Neuronal stem cell (in vitro differentiated cells): ENCODE results near the gene RHOH.
A peak's percentile ranks its signal among the peaks of the same experiment; 100 is the strongest.

Source experiments
- DNase-seq: peaks from one replicate; pipeline ENCODE4 v3.0.0-alpha.2; 2013; ENCODE audit warnings: low spot score
- H2AFZ ChIP-seq: one replicate; pipeline ENCODE4 v1.6.1; 2013; ENCODE audit warnings: mild to moderate bottlenecking, low read length, inconsistent platforms
- H2AK5ac ChIP-seq: 2 replicates; pipeline ENCODE4 v1.6.1; 2013; ENCODE audit warnings: low read depth, mild to moderate bottlenecking, inconsistent platforms, low read length, moderate library complexity, mixed read lengths
- H2BK120ac ChIP-seq: 2 replicates; pipeline ENCODE4 v1.6.1; 2013; ENCODE audit warnings: low read depth, mild to moderate bottlenecking, inconsistent platforms, low read length, moderate library complexity, mixed read lengths
- H2BK12ac ChIP-seq: one replicate; pipeline ENCODE4 v1.6.1; 2013; ENCODE audit warnings: low read length, inconsistent platforms
- H2BK15ac ChIP-seq: 2 replicates; pipeline ENCODE4 v1.6.1; 2013; ENCODE audit warnings: mild to moderate bottlenecking, low read length, inconsistent platforms, mixed read lengths
- H2BK5ac ChIP-seq: one replicate; pipeline ENCODE4 v1.6.1; 2013; ENCODE audit warnings: inconsistent platforms, mild to moderate bottlenecking, low read length, moderate library complexity
- H3K14ac ChIP-seq: one replicate; pipeline ENCODE4 v1.6.1; 2013; ENCODE audit warnings: low read length, inconsistent platforms
- H3K18ac ChIP-seq: 2 replicates; pipeline ENCODE4 v1.6.1; 2013; ENCODE audit warnings: low read length, inconsistent platforms
- H3K23ac ChIP-seq: 2 replicates; pipeline ENCODE4 v1.6.1; 2013; ENCODE audit warnings: low read depth, mild to moderate bottlenecking, mixed read lengths, low read length, inconsistent platforms; ENCODE audit not compliant: poor library complexity
- H3K27ac ChIP-seq: replicated peaks from 3 replicates; pipeline ENCODE4 v1.5.1; 2013; ENCODE audit warnings: low read length, inconsistent platforms
- H3K27me3 ChIP-seq, 3 experiments: 2 replicates each; pipeline ENCODE4 v1.6.1; 2013; ENCODE audit warnings: low read length in 3 of 3, mild to moderate bottlenecking in 2 of 3, inconsistent platforms in 1 of 3, low read depth in 1 of 3, mixed read lengths in 1 of 3, moderate library complexity in 1 of 3; ENCODE audit not compliant: control insufficient read depth in 3 of 3, insufficient read depth in 3 of 3
- H3K36me3 ChIP-seq, 2 donors: replicated peaks in 1 of 2; 2 replicates each; pipeline ENCODE4 v1.6.1; 2013; ENCODE audit warnings: low read length in 2 of 2; ENCODE audit not compliant: control insufficient read depth in 2 of 2, insufficient read depth in 2 of 2
- H3K4ac ChIP-seq: 2 replicates; pipeline ENCODE4 v1.6.1; 2013; ENCODE audit warnings: inconsistent platforms, mild to moderate bottlenecking, low read length, moderate library complexity
- H3K4me1 ChIP-seq, 2 donors: 1 replicate in 1 of 2; 2 replicates in 1 of 2; pipeline ENCODE4 v1.6.1; 2013; ENCODE audit warnings: low read length in 2 of 2, low read depth in 1 of 2; ENCODE audit not compliant: control insufficient read depth in 2 of 2, insufficient read depth in 1 of 2
- H3K4me2 ChIP-seq: one replicate; pipeline ENCODE4 v1.6.1; 2013; ENCODE audit warnings: mild to moderate bottlenecking, low read length, inconsistent platforms; ENCODE audit not compliant: insufficient read depth, poor library complexity, severe bottlenecking
- H3K4me3 ChIP-seq, 2 donors: 2 replicates each; pipeline ENCODE4 v1.5.1; 2013; ENCODE audit warnings: low read length in 2 of 2, mild to moderate bottlenecking in 2 of 2, inconsistent platforms in 1 of 2, moderate library complexity in 1 of 2
- H3K79me1 ChIP-seq: one replicate; pipeline ENCODE4 v1.6.1; 2013; ENCODE audit warnings: low read depth, mild to moderate bottlenecking, inconsistent platforms, low read length, moderate library complexity
- H3K9ac ChIP-seq: one replicate; pipeline ENCODE4 v1.6.1; 2013; ENCODE audit warnings: mild to moderate bottlenecking, low read depth, low read length, inconsistent platforms; ENCODE audit not compliant: poor library complexity
- H3K9me3 ChIP-seq, 2 donors: replicated peaks in 1 of 2; 2 replicates each; pipeline versions ENCODE3 to v1.6.1; 2013; ENCODE audit warnings: low read length in 2 of 2, mild to moderate bottlenecking in 2 of 2, inconsistent platforms in 1 of 2, low read depth in 1 of 2, mixed read lengths in 1 of 2, moderate library complexity in 1 of 2; ENCODE audit not compliant: control insufficient read depth in 2 of 2, insufficient read depth in 1 of 2
- H4K8ac ChIP-seq: one replicate; pipeline ENCODE4 v1.6.1; 2013; ENCODE audit warnings: low read depth, mild to moderate bottlenecking, inconsistent platforms, low read length, moderate library complexity
- H4K91ac ChIP-seq: one replicate; pipeline ENCODE4 v1.6.1; 2013; ENCODE audit warnings: low read length, low read depth, mild to moderate bottlenecking, inconsistent platforms; ENCODE audit not compliant: poor library complexity
- WGBS, 2 donors: extraction: QIAGEN DNeasy Blood & Tissue Kit; methylation state at CpG; one replicate each; pipeline ENCODE4 v1.1.7; 2013; ENCODE audit warnings: missing lambda C conversion rate in 2 of 2, mixed read lengths in 1 of 2; ENCODE audit not compliant: insufficient read length in 2 of 2, insufficient replicate concordance in 1 of 2; ENCODE audit errors: extremely low coverage in 2 of 2; 5-methylcytosine and 5-hydroxymethylcytosine counted together

RHOH gene

DNA sequence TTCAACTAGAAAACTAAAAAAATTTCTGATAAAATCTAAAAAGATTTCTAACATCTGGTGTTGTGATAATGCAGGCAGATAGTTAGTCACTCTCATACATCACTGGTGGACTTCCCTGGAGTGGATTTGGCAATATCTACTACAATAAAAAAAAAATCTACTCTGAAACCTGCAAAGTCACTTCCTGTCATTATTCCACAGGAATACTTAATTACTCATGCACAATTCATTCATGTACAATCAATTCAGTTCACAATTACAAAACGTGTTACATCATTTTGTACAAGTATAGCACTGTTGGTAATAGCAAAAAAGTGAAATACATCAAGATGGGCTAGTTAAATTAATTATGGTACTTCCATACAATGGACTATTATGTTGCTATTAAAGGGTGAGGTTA is 16.5 kb upstream of the RHOH start:
- Histone ChIP-seq H3K18ac (no peak overlapping the region), H3K23ac (no peak overlapping the region), H3K4ac (no peak overlapping the region), H3K4me1 (peaks cover 3 to 4% of the 10 kb centered on the region in 2 donors), H4K91ac (no peak overlapping the region), H2BK120ac (no peak overlapping the region), H4K8ac (no peak overlapping the region), H3K4me3 (no peak overlapping the region), H2BK5ac (no peak overlapping the region), H3K14ac (no peak overlapping the region), H3K27me3 (no peaks in the 10 kb centered on the region), H3K79me1 (no peaks in the 10 kb centered on the region), H3K36me3 (no peaks in the 10 kb centered on the region), H3K27ac (no peak overlapping the region), H3K9ac (no peak overlapping the region), H3K4me2 (no peak overlapping the region), H3K9me3 (peaks cover 0 to 2% of the 10 kb centered on the region in 2 donors), H2BK15ac (no peak overlapping the region), H2AFZ (no peak overlapping the region), H2AK5ac (no peak overlapping the region), H2BK12ac (no peak overlapping the region)
- WGBS, 2 donors, result no CpG with 5 or more reads among the region's 1 CpG
- DNase-seq, result no peak

- H2BK5ac ChIP-seq, result no peak overlapping the region
- peaks cover 2 to 4% of the 10 kb centered on the region in 2 donors for H3K4me1 ChIP-seq
- H3K79me1 ChIP-seq, result no peaks in the 10 kb centered on the region
- no peak overlapping the region for H3K4ac ChIP-seq
- H3K9ac ChIP-seq, result no peak overlapping the region
- H3K36me3 ChIP-seq, result no peaks in the 10 kb centered on the region
- H3K14ac ChIP-seq, result no peak overlapping the region
- H2AK5ac ChIP-seq, result no peak overlapping the region
- H3K27ac ChIP-seq, result no peak overlapping the region
- H2BK120ac ChIP-seq, result no peak overlapping the region
- H3K4me3 ChIP-seq, result no peak overlapping the region
- H3K4me2 ChIP-seq, result no peak overlapping the region
- no peak overlapping the region for H2BK15ac ChIP-seq
- no peak overlapping the region for H2AFZ ChIP-seq
- peaks cover 0 to 2% of the 10 kb centered on the region in 2 donors for H3K9me3 ChIP-seq
- no peak for DNase-seq
- no peaks in the 10 kb centered on the region for H3K27me3 ChIP-seq
- H3K23ac ChIP-seq, result no peak overlapping the region
- no peak overlapping the region for H4K8ac ChIP-seq
- no peak overlapping the region for H2BK12ac ChIP-seq
- H3K18ac ChIP-seq, result no peak overlapping the region
- no peak overlapping the region for H4K91ac ChIP-seq
- WGBS, 2 donors, result no CpG with 5 or more reads among the region's 4 CpGs
Observed at GRCh38 chr4:40182001-40182400, 14.8 kb upstream of the RHOH start.

GRCh38 chr4:40182954-40183353 is 13.9 kb upstream of the RHOH start:
- H2BK12ac ChIP-seq, result no peak overlapping the region
- WGBS, 2 donors, result no CpG with 5 or more reads among the region's 3 CpGs

DNA sequence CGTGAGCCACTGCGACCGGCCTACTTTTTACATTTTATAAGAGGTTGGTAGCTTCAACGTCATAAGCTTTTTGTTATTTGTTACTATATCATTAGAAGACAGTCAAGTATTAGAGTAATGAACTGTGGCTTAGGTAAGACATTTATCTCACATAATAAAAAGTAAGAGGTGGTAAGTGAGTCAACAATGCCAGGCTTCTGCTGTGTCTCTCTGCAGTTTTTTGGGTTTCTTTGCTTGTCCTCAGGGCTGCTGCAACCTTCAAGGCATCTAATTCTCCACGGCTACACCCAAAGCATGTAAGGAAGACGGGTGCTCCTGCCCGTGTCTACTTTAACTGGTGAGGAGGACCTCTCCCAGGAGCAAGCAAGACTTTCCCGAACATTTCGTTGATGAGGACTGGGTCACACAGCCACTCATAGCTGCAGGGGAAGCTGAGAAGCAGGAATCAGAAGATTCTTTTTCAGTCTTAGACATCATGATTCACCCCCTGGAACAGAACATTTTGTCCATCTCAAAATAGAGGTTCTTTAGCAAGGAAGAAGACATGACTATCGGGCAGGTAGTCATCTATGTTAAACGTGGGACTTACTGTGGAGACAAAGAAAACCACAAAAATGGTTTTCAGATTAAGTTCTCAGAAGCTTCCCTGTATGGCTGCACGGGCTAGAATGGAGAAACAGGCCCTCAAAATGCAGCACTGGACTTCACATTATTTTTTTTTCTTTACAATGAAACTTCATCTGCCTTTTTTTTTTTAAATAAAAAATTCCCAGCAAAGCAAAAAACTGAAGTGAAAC is 13.0 kb upstream of the RHOH start:
- Histone ChIP-seq H3K4me2 (no peak overlapping the region), H3K4me1 (peaks cover 2 to 4% of the 10 kb centered on the region in 2 donors), H4K91ac (no peak overlapping the region), H3K9me3 (peaks cover 0 to 2% of the 10 kb centered on the region in 2 donors), H2BK15ac (no peak overlapping the region), H2BK120ac (no peak overlapping the region), H3K4ac (no peak overlapping the region), H3K23ac (no peak overlapping the region), H2BK12ac (no peak overlapping the region), H2AFZ (peak overlapping the region; percentile 48), H3K79me1 (no peaks in the 10 kb centered on the region), H3K27me3 (no peaks in the 10 kb centered on the region), H3K4me3 (no peak overlapping the region), H3K9ac (no peak overlapping the region), H2AK5ac (no peak overlapping the region), H3K14ac (no peak overlapping the region), H4K8ac (no peak overlapping the region), H3K27ac (no peak overlapping the region), H2BK5ac (no peak overlapping the region), H3K36me3 (no peaks in the 10 kb centered on the region), H3K18ac (no peak overlapping the region)
- DNase-seq, result no peak
- no CpG with 5 or more reads among the region's 12 CpGs for WGBS, 2 donors

More at GRCh38 chr4:40182954-40183353, 13.9 kb upstream of the RHOH start:
- peaks cover 0 to 2% of the 10 kb centered on the region in 2 donors for H3K9me3 ChIP-seq
- peaks cover 2 to 4% of the 10 kb centered on the region in 2 donors for H3K4me1 ChIP-seq
- no peaks in the 10 kb centered on the region for H3K79me1 ChIP-seq
- H3K36me3 ChIP-seq, result no peaks in the 10 kb centered on the region
- H3K4ac ChIP-seq, result no peak overlapping the region
- H3K27me3 ChIP-seq, result no peaks in the 10 kb centered on the region
- no peak overlapping the region for H3K18ac ChIP-seq
- no peak overlapping the region for H4K91ac ChIP-seq
- no peak overlapping the region for H3K4me2 ChIP-seq
- no peak overlapping the region for H3K23ac ChIP-seq
- no peak overlapping the region for H2AK5ac ChIP-seq
- no peak overlapping the region for H2BK15ac ChIP-seq
- no peak overlapping the region for H2BK120ac ChIP-seq
- H3K9ac ChIP-seq, result no peak overlapping the region
- H3K4me3 ChIP-seq, result no peak overlapping the region
- H3K14ac ChIP-seq, result no peak overlapping the region
- no peak overlapping the region for H3K27ac ChIP-seq
- no peak overlapping the region for H2BK5ac ChIP-seq
- DNase-seq, result no peak
- no peak overlapping the region for H2AFZ ChIP-seq
- H4K8ac ChIP-seq, result no peak overlapping the region
